H1 (cell line): ENCODE data around the gene PPP4R3A. TPM values are rescaled to one million over a fixed set of nuclear protein-coding genes. Genes with fewer than 3 reads are reported as not detected.

Source experiments
- CTCF ChIA-PET: fragments of 300-600 bp; sonication (Branson Sonifier 250); formaldehyde crosslinking; loops from one replicate; lab custom pipeline; 2021; ENCODE audit not compliant: partially characterized antibody; lab: Charles Lee
- POLR2A ChIA-PET: fragments of 300-600 bp; sonication (Branson Sonifier 250); formaldehyde crosslinking; loops from one replicate; lab custom pipeline; 2021; ENCODE audit warnings: inconsistent platforms; ENCODE audit not compliant: partially characterized antibody; lab: Charles Lee
- DNase-seq, 2 experiments: peaks; one replicate each; pipeline versions ENCODE4 v3.0.0 to v3.0.0-alpha.2; 2010 to 2022; ENCODE audit warnings: low spot score in 2 of 2, low read depth in 1 of 2, mixed read lengths in 1 of 2
- FAIRE-seq: peaks from 2 replicates; lab custom pipeline; 2011; peaks lifted over from hg19 to GRCh38; lab: Jason Lieb, UNC
- H2AFZ ChIP-seq: 2 replicates; pipeline ENCODE4 v1.8.1; 2012; ENCODE audit warnings: low read length, inconsistent platforms
- H2AK5ac ChIP-seq: 2 replicates; pipeline ENCODE4 v1.6.1; 2013; ENCODE audit warnings: low read depth, low read length
- H2BK120ac ChIP-seq: replicated peaks from 2 replicates; pipeline ENCODE3; 2013; ENCODE audit warnings: low read depth, low read length, inconsistent platforms
- H2BK12ac ChIP-seq: 2 replicates; pipeline ENCODE4 v1.6.1; 2013; ENCODE audit warnings: low read depth, low read length
- H2BK15ac ChIP-seq: 2 replicates; pipeline ENCODE4 v1.6.1; 2013; ENCODE audit warnings: low read length
- H2BK20ac ChIP-seq: 2 replicates; pipeline ENCODE4 v1.6.1; 2013; ENCODE audit warnings: low read length
- H2BK5ac ChIP-seq: 2 replicates; pipeline ENCODE4 v1.6.1; 2013; ENCODE audit warnings: low read depth, low read length
- H3K14ac ChIP-seq: 2 replicates; pipeline ENCODE4 v1.6.1; 2013; ENCODE audit warnings: inconsistent platforms; ENCODE audit not compliant: insufficient read length
- H3K18ac ChIP-seq: 2 replicates; pipeline ENCODE4 v1.6.1; 2013; ENCODE audit warnings: low read length; ENCODE audit errors: extremely low read depth
- H3K23ac ChIP-seq: 2 replicates; pipeline ENCODE4 v1.6.1; 2013; ENCODE audit warnings: inconsistent platforms; ENCODE audit not compliant: insufficient read length
- H3K23me2 ChIP-seq: 2 replicates; pipeline ENCODE4 v1.6.1; 2013; ENCODE audit warnings: low read depth, low read length
- H3K27ac ChIP-seq: 2 replicates; pipeline ENCODE4 v1.6.1; 2011; ENCODE audit warnings: low read depth, low read length, inconsistent platforms
- H3K27me3 ChIP-seq, 4 experiments: replicated peaks in 1 of 4; 1 replicate in 1 of 4; 2 replicates in 3 of 4; pipeline versions ENCODE4 v1.6.1 to v1.8.1; 2011 to 2013; ENCODE audit warnings: low read length in 3 of 4, mild to moderate bottlenecking in 3 of 4, inconsistent platforms in 2 of 4, mixed read lengths in 2 of 4, moderate library complexity in 1 of 4; ENCODE audit not compliant: control insufficient read depth in 3 of 4, insufficient read depth in 3 of 4; ENCODE audit errors: extremely low read depth in 1 of 4
- H3K36me3 ChIP-seq, 4 experiments: 2 replicates each; pipeline versions ENCODE4 v1.6.1 to v1.8.1; 2011 to 2013; ENCODE audit warnings: mild to moderate bottlenecking in 4 of 4, low read length in 3 of 4, moderate library complexity in 2 of 4, control low read depth in 1 of 4, inconsistent platforms in 1 of 4; ENCODE audit not compliant: insufficient read depth in 4 of 4, control insufficient read depth in 2 of 4
- H3K4ac ChIP-seq: replicated peaks from 2 replicates; pipeline ENCODE3; 2013; ENCODE audit warnings: low read length, low read depth, mixed read lengths, inconsistent platforms; ENCODE audit not compliant: insufficient read length
- H3K4me1 ChIP-seq, 4 experiments: replicated peaks in 1 of 4; 1 replicate in 1 of 4; 2 replicates in 3 of 4; pipeline versions ENCODE4 v1.6.1 to v1.8.1; 2011 to 2013; ENCODE audit warnings: low read length in 3 of 4, inconsistent platforms in 2 of 4, mixed read lengths in 1 of 4; ENCODE audit not compliant: insufficient read depth in 4 of 4, control insufficient read depth in 3 of 4
- H3K4me2 ChIP-seq, 2 experiments: 2 replicates each; pipeline versions ENCODE4 v1.6.1 to v1.8.1; 2011 to 2013; ENCODE audit warnings: low read depth in 2 of 2, low read length in 2 of 2, control low read depth in 1 of 2, inconsistent platforms in 1 of 2, mild to moderate bottlenecking in 1 of 2; ENCODE audit not compliant: insufficient read depth in 1 of 2
- H3K4me3 ChIP-seq, 4 experiments: fragments of 200-600, 300-600 bp in 1 of 4; sonication (generic), shearing (Covaris generic), sonication (Bioruptor Twin) in 1 of 4; 2 replicates each; pipeline versions ENCODE4 v1.5.1 to v1.8.1; 2011 to 2016; ENCODE audit warnings: low read length in 4 of 4, low read depth in 3 of 4, control low read depth in 2 of 4, inconsistent platforms in 2 of 4, mild to moderate bottlenecking in 2 of 4, mixed read lengths in 1 of 4, moderate library complexity in 1 of 4; ENCODE audit not compliant: insufficient read depth in 2 of 4; ENCODE audit errors: extremely low read depth in 1 of 4
- H3K56ac ChIP-seq: replicated peaks from 2 replicates; pipeline ENCODE3; 2013; ENCODE audit warnings: low read depth, mild to moderate bottlenecking, mixed read lengths, low read length, inconsistent platforms; ENCODE audit not compliant: insufficient read length
- H3K79me1 ChIP-seq: 2 replicates; pipeline ENCODE4 v1.6.1; 2013; ENCODE audit warnings: low read depth, low read length, control low read depth
- H3K79me2 ChIP-seq, 2 experiments: 2 replicates each; pipeline versions ENCODE4 v1.6.1 to v1.8.1; 2012 to 2013; ENCODE audit warnings: low read length in 2 of 2, mild to moderate bottlenecking in 2 of 2, inconsistent platforms in 1 of 2; ENCODE audit not compliant: insufficient read depth in 2 of 2, control insufficient read depth in 1 of 2
- H3K9ac ChIP-seq, 4 experiments: replicated peaks in 1 of 4; 1 replicate in 1 of 4; 2 replicates in 3 of 4; pipeline versions ENCODE4 v1.6.1 to v1.8.1; 2011 to 2013; ENCODE audit warnings: low read depth in 3 of 4, low read length in 3 of 4, control low read depth in 2 of 4, mild to moderate bottlenecking in 2 of 4, moderate library complexity in 2 of 4, inconsistent platforms in 1 of 4; ENCODE audit errors: extremely low read depth in 1 of 4
- H3K9me3 ChIP-seq, 2 experiments: 2 replicates each; pipeline versions ENCODE4 v1.6.1 to v1.8.1; 2012 to 2013; ENCODE audit warnings: mild to moderate bottlenecking in 2 of 2, moderate library complexity in 2 of 2, control low read depth in 1 of 2, inconsistent platforms in 1 of 2, low read depth in 1 of 2, low read length in 1 of 2, mixed read lengths in 1 of 2; ENCODE audit not compliant: insufficient read depth in 2 of 2
- H4K20me1 ChIP-seq, 2 experiments: replicated peaks in 1 of 2; 2 replicates each; pipeline versions ENCODE3 to v1.8.1; 2011 to 2013; ENCODE audit warnings: inconsistent platforms in 2 of 2, low read length in 2 of 2, mild to moderate bottlenecking in 1 of 2; ENCODE audit not compliant: insufficient read depth in 2 of 2, control insufficient read depth in 1 of 2
- H4K5ac ChIP-seq: 2 replicates; pipeline ENCODE4 v1.6.1; 2013; ENCODE audit warnings: low read length, low read depth, mixed read lengths, inconsistent platforms; ENCODE audit not compliant: insufficient read length
- H4K8ac ChIP-seq: 2 replicates; pipeline ENCODE4 v1.8.0; 2013; ENCODE audit warnings: mild to moderate bottlenecking, moderate library complexity, low read length, inconsistent platforms; ENCODE audit not compliant: insufficient read depth; ENCODE audit errors: extremely low read depth
- H4K91ac ChIP-seq: replicated peaks from 2 replicates; pipeline ENCODE3; 2013; ENCODE audit warnings: low read length, mixed read lengths, inconsistent platforms; ENCODE audit not compliant: insufficient read length
- BACH1 ChIP-seq: IDR thresholded peaks from 2 replicates; pipeline ENCODE4 v1.6.1; 2012; ENCODE audit warnings: low read length, improper control_type of control experiment
- CHD2 ChIP-seq: IDR thresholded peaks from 2 replicates; pipeline ENCODE4 v1.6.1; 2012; ENCODE audit warnings: low read length, improper control_type of control experiment
- CTBP2 ChIP-seq: IDR thresholded peaks from 2 replicates; pipeline ENCODE4 v1.7.0; 2011; ENCODE audit warnings: borderline replicate concordance, mild to moderate bottlenecking, moderate library complexity, mixed read lengths, low read length; ENCODE audit not compliant: insufficient read depth, insufficient read length
- EP300 ChIP-seq, 2 experiments: IDR thresholded peaks; 1 replicate in 1 of 2; 2 replicates in 1 of 2; pipeline ENCODE4 v1.6.1; 2011 to 2012; ENCODE audit warnings: low read depth in 2 of 2, low read length in 2 of 2, mild to moderate bottlenecking in 2 of 2, borderline replicate concordance in 1 of 2, inconsistent platforms in 1 of 2, moderate library complexity in 1 of 2
- JUN ChIP-seq: IDR thresholded peaks from 2 replicates; pipeline ENCODE4 v1.6.1; 2011; ENCODE audit warnings: low read depth, mild to moderate bottlenecking, improper control_type of control experiment, low read length
- polyA plus RNA-seq, 7 experiments: library from polyadenylated mRNA; depleted of rRNA in 3 of 7; stranded (reverse) in 5 of 7; unstranded in 2 of 7; fragments of >200 nt in 5 of 7; fragments of 200-250 nt in 2 of 7; gene quantifications; 1 replicate in 5 of 7; 2 replicates in 1 of 7; 4 replicates in 1 of 7; pipeline versions ENCODE4 v1.2.1 to v1.2.3, GENCODE V29; 2011 to 2013; ENCODE audit warnings: missing spikeins in 2 of 7, mixed read lengths in 2 of 7
- total RNA-seq: library from RNA; stranded (reverse); fragmentation: NEBNext Ultra II Directional; extraction: Animal tissue kit (Norgen Biotek cat#: 25700); gene quantifications from 2 replicates; pipeline ENCODE4 v1.2.1, GENCODE V29; 2021
- TF ChIP-seq, protein P1 (sequence below), 3 experiments: IDR thresholded peaks; 1 replicate in 2 of 3; 2 replicates in 1 of 3; pipeline versions ENCODE4 v1.5.1 to v1.6.1; 2011; ENCODE audit warnings: low read length in 3 of 3, mild to moderate bottlenecking in 3 of 3, inconsistent platforms in 2 of 3, low read depth in 1 of 3, moderate library complexity in 1 of 3; ENCODE audit not compliant: insufficient read depth in 1 of 3; ENCODE audit errors: control extremely low read depth in 1 of 3
- TF ChIP-seq, protein P2 (sequence below): IDR thresholded peaks from 2 replicates; pipeline ENCODE4 v1.6.1; 2012; ENCODE audit warnings: inconsistent platforms

PPP4R3A gene
- total and polyA plus RNA-seq, 2 of the 8 experiments (the other 6 are each of a cell fraction or from before 2014, with no cell fraction given) = 31.7 to 122 TPM

DNA sequence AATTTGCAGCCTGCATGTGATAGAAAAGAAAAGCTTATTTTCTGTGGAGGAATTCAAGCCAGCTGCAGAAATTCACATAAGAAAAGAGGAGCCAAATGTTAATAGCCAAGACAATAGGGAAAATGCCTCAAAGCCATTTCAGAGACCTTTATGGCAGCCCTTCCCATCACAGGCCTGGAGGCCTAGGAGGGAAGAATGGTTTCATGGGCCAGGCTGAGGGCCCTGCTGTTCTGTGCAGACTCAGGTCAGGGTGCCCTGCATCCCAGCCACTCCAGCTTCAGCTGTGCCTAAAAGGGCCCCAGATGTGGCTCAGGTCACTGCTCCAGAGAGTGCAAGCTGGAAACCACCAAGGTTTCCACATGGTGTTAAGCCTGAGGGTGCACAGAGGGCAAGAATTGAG lies 71.3 kb downstream of the PPP4R3A start:
- Histone ChIP-seq H3K36me3 (no peaks in the 10 kb centered on the region), H3K27me3 (no peaks in the 10 kb centered on the region), H2BK5ac (no peak overlapping the region), H3K27ac (no peak overlapping the region), H2BK20ac (no peak overlapping the region), H3K79me2 (no peaks in the 10 kb centered on the region), H2AK5ac (no peak overlapping the region), H2BK12ac (no peak overlapping the region), H3K4me3 (no peak overlapping the region), H3K79me1 (no peaks in the 10 kb centered on the region), H2BK15ac (no peak overlapping the region), H3K23me2 (no peaks in the 10 kb centered on the region), H4K8ac (no peak overlapping the region), H3K4me2 (no peak overlapping the region), H3K9me3 (peaks cover 25 to 30% of the 10 kb centered on the region in 2 experiments), H3K14ac (no peak overlapping the region), H4K91ac (no peak overlapping the region), H3K4ac (no peak overlapping the region), H3K56ac (no peak overlapping the region), H4K5ac (no peak overlapping the region), H2BK120ac (no peak overlapping the region), H4K20me1 (no peaks in the 10 kb centered on the region), H3K23ac (no peak overlapping the region), H3K18ac (no peak overlapping the region), H3K4me1 (no peaks in the 10 kb centered on the region), H3K9ac (no peak overlapping the region), H2AFZ (no peak overlapping the region)
- FAIRE-seq (no peak), DNase-seq (no peak)
- CTCF ChIA-PET = interaction anchor here (1.5 kb wide), 1 partner anchor 11 kb away, joined by 5 read pairs; no protein-coding TSS in a partner anchor
- POLR2A ChIA-PET = interaction anchor here (1.1 kb wide), 1 partner anchor 9 kb away, joined by 7 read pairs; no protein-coding TSS in a partner anchor
- TF ChIP-seq JUN (no peak), CTBP2 (no peak), EP300 (IDR thresholded peaks at IDR 0.05; ENCODE audit: borderline replicate concordance in 1 of 2, low read depth in 2 of 2, low read length in 2 of 2) (no peak), BACH1 (no peak), CHD2 (no peak)
- TF ChIP-seq, protein P1, sequence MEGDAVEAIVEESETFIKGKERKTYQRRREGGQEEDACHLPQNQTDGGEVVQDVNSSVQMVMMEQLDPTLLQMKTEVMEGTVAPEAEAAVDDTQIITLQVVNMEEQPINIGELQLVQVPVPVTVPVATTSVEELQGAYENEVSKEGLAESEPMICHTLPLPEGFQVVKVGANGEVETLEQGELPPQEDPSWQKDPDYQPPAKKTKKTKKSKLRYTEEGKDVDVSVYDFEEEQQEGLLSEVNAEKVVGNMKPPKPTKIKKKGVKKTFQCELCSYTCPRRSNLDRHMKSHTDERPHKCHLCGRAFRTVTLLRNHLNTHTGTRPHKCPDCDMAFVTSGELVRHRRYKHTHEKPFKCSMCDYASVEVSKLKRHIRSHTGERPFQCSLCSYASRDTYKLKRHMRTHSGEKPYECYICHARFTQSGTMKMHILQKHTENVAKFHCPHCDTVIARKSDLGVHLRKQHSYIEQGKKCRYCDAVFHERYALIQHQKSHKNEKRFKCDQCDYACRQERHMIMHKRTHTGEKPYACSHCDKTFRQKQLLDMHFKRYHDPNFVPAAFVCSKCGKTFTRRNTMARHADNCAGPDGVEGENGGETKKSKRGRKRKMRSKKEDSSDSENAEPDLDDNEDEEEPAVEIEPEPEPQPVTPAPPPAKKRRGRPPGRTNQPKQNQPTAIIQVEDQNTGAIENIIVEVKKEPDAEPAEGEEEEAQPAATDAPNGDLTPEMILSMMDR (IDR thresholded peaks at IDR 0.05; ENCODE audit: control extremely low read depth in 1 of 3, insufficient read depth in 1 of 3, low read depth in 1 of 3, low read length in 3 of 3) = no peak
- TF ChIP-seq, protein P2, sequence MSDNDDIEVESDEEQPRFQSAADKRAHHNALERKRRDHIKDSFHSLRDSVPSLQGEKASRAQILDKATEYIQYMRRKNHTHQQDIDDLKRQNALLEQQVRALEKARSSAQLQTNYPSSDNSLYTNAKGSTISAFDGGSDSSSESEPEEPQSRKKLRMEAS = no peak
